Thoracic aorta (tissue), 2 donors: ENCODE data around the gene XPR1. TPM values are rescaled to one million over a fixed set of nuclear protein-coding genes. Genes with fewer than 3 reads are reported as not detected.

Source experiments
- ATAC-seq: fragments of 150-250 bp; one replicate; pipeline ENCODE4 v1.8.0; 2017; ENCODE audit warnings: low read depth; ENCODE audit not compliant: insufficient number of reproducible peaks, low FRiP score
- DNase-seq: peaks from one replicate; pipeline ENCODE4 v3.0.0-alpha.2; 2020; ENCODE audit warnings: low spot score
- H3K27ac ChIP-seq, 2 donors: fragments of 200-600 bp; sonication (generic); 1 replicate in 1 of 2; 2 replicates in 1 of 2; pipeline ENCODE4 v1.5.1; 2016; ENCODE audit warnings: mild to moderate bottlenecking in 2 of 2, moderate library complexity in 2 of 2
- H3K27me3 ChIP-seq: fragments of 200-600 bp; sonication (generic); replicated peaks from 2 replicates; pipeline ENCODE4 v1.6.0; 2016; ENCODE audit warnings: mild to moderate bottlenecking; ENCODE audit not compliant: insufficient read depth
- H3K36me3 ChIP-seq: fragments of 200-600 bp; sonication (generic); one replicate; pipeline ENCODE4 v1.5.1; 2016
- H3K4me1 ChIP-seq, 2 donors: fragments of 200-600 bp; sonication (generic); 1 replicate in 1 of 2; 2 replicates in 1 of 2; pipeline versions ENCODE4 v1.5.1 to v1.6.0; 2016; ENCODE audit warnings: low read depth in 2 of 2, mild to moderate bottlenecking in 1 of 2; ENCODE audit not compliant: control insufficient read depth in 1 of 2
- H3K4me3 ChIP-seq: fragments of 200-600 bp; sonication (generic); 2 replicates; pipeline ENCODE4 v1.5.1; 2016; ENCODE audit warnings: mild to moderate bottlenecking
- H3K9me3 ChIP-seq: fragments of 200-600 bp; sonication (generic); 2 replicates; pipeline ENCODE4 v1.5.1; 2016
- total RNA-seq, 2 donors: library from RNA; depleted of rRNA; stranded (reverse); fragments of >200 nt; gene quantifications; one replicate each; pipeline versions ENCODE4 v1.1.0 to v1.2.3, GENCODE V29; 2016
- TF ChIP-seq, protein P1 (sequence below): fragments of 200-600 bp; sonication (generic); IDR thresholded peaks from one replicate; pipeline ENCODE4 v1.5.1; 2019; ENCODE audit warnings: antibody characterized with exemption

XPR1 gene
- total RNA-seq, 2 donors from 2014 or later, result 29.1 to 42.8 TPM

DNA sequence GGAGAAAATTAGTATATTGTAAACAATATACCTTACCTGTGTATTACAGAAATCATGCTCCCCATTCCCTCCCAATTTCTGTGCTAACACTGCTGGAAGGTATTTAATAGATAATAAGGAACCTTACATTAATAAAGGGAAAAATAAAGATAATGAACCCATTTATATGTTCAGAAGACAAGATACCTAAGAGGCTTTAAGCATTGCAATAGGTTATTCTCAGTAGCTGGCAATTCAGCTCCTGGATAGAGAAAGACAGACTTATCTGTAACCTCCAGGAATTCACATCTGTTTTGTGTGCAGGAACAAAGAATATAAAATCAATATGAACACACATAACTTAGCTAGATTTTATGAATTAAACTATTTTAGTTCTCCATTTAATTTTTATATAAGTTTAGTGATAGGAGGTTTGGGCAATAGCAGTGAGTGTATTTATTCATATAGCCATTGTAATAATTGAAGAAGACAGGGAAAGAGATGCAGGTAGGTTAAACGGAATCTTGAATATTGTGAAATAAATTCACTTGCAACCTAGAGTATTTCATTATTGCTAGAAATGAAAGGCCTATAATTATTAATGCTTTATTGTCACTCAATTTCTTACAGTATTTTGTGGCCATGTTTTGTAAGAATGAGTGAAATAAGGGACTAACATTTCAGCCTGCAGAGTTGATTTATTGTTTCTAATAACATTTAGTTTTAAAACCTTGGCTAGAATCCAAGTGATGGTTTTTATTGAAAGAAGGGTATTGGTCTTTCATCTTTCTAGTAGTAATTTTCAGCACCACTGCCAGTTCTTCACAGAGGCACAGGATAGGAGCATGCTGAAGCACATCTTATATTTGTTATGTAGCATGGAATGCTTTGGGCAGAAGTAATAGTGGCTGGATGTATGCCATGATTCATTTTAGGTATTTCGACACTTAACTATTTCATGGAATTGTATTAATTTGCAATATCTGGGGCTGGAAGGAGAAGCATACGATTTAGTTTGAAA lies 1.5 kb downstream of the XPR1 start:
- Histone ChIP-seq H3K36me3 (no peaks in the 10 kb centered on the region), H3K27me3 (no peaks in the 10 kb centered on the region), H3K27ac (no peak overlapping the region), H3K4me3 (peak overlapping the region; percentile 74), H3K9me3 (no peaks in the 10 kb centered on the region), H3K4me1 (peaks cover 15 to 36% of the 10 kb centered on the region in 2 donors)
- no peak for DNase-seq
- TF ChIP-seq, protein P1, sequence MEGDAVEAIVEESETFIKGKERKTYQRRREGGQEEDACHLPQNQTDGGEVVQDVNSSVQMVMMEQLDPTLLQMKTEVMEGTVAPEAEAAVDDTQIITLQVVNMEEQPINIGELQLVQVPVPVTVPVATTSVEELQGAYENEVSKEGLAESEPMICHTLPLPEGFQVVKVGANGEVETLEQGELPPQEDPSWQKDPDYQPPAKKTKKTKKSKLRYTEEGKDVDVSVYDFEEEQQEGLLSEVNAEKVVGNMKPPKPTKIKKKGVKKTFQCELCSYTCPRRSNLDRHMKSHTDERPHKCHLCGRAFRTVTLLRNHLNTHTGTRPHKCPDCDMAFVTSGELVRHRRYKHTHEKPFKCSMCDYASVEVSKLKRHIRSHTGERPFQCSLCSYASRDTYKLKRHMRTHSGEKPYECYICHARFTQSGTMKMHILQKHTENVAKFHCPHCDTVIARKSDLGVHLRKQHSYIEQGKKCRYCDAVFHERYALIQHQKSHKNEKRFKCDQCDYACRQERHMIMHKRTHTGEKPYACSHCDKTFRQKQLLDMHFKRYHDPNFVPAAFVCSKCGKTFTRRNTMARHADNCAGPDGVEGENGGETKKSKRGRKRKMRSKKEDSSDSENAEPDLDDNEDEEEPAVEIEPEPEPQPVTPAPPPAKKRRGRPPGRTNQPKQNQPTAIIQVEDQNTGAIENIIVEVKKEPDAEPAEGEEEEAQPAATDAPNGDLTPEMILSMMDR, result no peak
- no peak for ATAC-seq

DNA sequence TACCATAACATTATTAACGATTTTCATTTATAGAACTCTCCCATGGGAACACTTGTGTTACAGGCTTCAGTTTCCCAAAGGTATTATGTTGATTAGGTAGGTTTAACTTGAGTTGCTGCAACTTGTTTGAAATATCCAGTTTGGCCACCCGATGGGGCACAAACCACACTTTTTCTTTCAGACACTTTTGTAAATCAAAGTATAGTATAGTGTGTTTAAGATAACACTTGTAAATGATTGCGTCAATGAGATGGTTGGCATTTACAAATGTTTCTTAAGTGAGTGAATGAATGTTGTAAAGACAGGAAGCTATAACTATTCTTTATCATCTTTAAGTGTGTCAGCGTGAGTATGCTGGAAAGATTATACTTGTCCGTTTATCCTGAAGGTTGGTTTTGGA lies 4.3 kb downstream of the XPR1 start:
- no peak overlapping the region for H3K27ac ChIP-seq
- DNase-seq (no peak), ATAC-seq (no peak)
- H3K36me3 ChIP-seq, result no peaks in the 10 kb centered on the region
- H3K9me3 ChIP-seq, result no peaks in the 10 kb centered on the region
- TF ChIP-seq, protein P1, result no peak
- H3K4me1 ChIP-seq, result peaks cover 15 to 31% of the 10 kb centered on the region in 2 donors
- no peaks in the 10 kb centered on the region for H3K27me3 ChIP-seq
- no peak overlapping the region for H3K4me3 ChIP-seq

DNA sequence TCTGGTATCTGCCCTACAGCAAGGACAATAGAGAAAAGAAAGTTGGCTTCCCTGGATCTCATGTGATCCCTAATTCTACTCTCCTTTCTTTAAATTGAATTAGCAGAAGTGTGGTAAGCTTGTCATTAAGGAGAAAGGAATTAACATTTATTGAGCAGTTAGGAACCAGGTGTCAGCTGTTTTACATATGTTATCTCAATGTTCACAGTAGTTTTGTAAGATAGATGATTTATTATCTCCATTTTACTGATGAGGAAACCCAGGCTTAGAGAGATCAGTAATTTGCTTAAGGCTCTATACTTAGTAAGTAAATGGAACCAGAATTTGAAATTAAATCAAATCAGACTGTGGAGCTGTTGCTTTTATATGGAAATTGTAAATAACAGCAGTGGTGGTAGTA lies 8.0 kb downstream of the XPR1 start:
- TF ChIP-seq, protein P1, result no peak
- H3K4me1 ChIP-seq, result peaks cover 3 to 26% of the 10 kb centered on the region in 2 donors
- no peak overlapping the region for H3K27ac ChIP-seq
- H3K4me3 ChIP-seq, result no peak overlapping the region
- no peaks in the 10 kb centered on the region for H3K9me3 ChIP-seq
- DNase-seq, result no peak
- ATAC-seq, result no peak
- H3K36me3 ChIP-seq, result no peaks in the 10 kb centered on the region
- H3K27me3 ChIP-seq, result no peaks in the 10 kb centered on the region

DNA sequence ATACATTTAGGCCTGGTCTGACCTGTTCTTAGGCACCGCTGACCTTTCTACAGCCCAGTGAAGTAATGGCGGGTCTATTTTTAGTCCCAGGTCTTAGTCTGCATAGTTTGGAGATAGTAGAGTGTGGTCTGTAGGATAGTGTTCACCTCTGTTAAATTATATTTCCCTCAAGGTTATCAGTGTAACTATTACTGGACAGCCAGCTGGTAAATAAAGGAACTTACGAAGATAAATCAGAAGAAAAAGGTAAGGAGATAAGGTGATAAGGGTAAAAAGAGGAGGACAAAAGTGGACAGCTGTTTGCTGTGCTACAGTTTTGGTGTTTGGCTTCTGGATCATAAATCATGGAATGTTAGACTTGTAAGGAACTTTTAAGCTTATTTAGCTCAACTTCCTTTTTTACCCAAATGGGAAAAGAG lies 8.7 kb downstream of the XPR1 start:
- H3K36me3 ChIP-seq, result no peaks in the 10 kb centered on the region
- H3K9me3 ChIP-seq, result no peaks in the 10 kb centered on the region
- ATAC-seq (no peak), DNase-seq (no peak)
- no peak overlapping the region for H3K4me3 ChIP-seq
- H3K4me1 ChIP-seq, result peaks cover 3 to 22% of the 10 kb centered on the region in 2 donors
- H3K27ac ChIP-seq, result no peak overlapping the region
- H3K27me3 ChIP-seq, result no peaks in the 10 kb centered on the region
- TF ChIP-seq, protein P1, result no peak

DNA sequence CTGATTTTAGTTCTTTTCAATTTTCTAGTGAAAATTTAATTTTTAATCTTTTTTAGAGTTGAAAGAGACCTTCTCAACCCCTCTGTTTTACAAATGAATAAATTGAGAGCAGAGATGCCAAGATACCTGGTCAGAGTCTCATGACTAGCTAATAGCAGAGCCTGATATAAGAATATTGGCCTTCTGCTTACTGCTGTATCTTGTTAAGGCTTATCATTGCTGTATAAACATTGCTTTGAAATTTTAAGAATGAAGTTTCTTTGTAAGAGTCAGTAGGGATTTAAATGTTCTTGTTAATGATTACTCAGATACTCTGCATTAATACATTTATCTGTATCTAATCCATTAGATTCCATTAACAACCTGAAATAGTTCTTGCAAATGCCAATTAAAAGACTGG lies 9.8 kb downstream of the XPR1 start:
- H3K36me3 ChIP-seq, result no peaks in the 10 kb centered on the region
- no peak overlapping the region for H3K27ac ChIP-seq
- no peaks in the 10 kb centered on the region for H3K27me3 ChIP-seq
- H3K4me1 ChIP-seq, result peaks cover 3 to 11% of the 10 kb centered on the region in 2 donors
- TF ChIP-seq, protein P1, result no peak
- no peak overlapping the region for H3K4me3 ChIP-seq
- DNase-seq (no peak), ATAC-seq (no peak)
- no peaks in the 10 kb centered on the region for H3K9me3 ChIP-seq
